ENCODE results near the gene POMT2.

Gene POMT2

GRCh38 chr14:77231721-77232120 lies 89.0 kb downstream of the POMT2 start:
- H2AFZ ChIP-seq (ENCODE audit: low read length), result no peak overlapping the region

GRCh38 chr14:77230914-77231313 lies 89.8 kb downstream of the POMT2 start:
- no peaks in the 10 kb centered on the region for H3F3A ChIP-seq (ENCODE audit: insufficient read depth, low read length)
- H3K79me2 ChIP-seq (ENCODE audit: insufficient read depth, low read length), result no peaks in the 10 kb centered on the region
- H3K4me1 ChIP-seq (ENCODE audit: insufficient read depth, low read length, severe bottlenecking), result no peaks in the 10 kb centered on the region
- no peak overlapping the region for H3K4me2 ChIP-seq (ENCODE audit: low read length)
- no peak overlapping the region for H3K4me3 ChIP-seq (ENCODE audit: low read depth, low read length, poor library complexity, severe bottlenecking)
- no peaks in the 10 kb centered on the region for H3K36me3 ChIP-seq (ENCODE audit: insufficient read depth, low read length)
- H3K9me3 ChIP-seq (ENCODE audit: low read length), result no peaks in the 10 kb centered on the region
- H3K9ac ChIP-seq (ENCODE audit: low read length), result no peak overlapping the region
- H2AFZ ChIP-seq (ENCODE audit: low read length), result no peak overlapping the region
- TF ChIP-seq EZH2 (IDR thresholded peaks at IDR 0.05; ENCODE audit: borderline replicate concordance, low read length) (no peak), CTCF (IDR thresholded peaks at IDR 0.05; ENCODE audit: low read length) (no peak)
- no peaks in the 10 kb centered on the region for H3K9me2 ChIP-seq (ENCODE audit: low read depth, low read length)
- H4K20me1 ChIP-seq (ENCODE audit: insufficient read depth, low read length), result no peaks in the 10 kb centered on the region
- no peak overlapping the region for H3K27ac ChIP-seq (ENCODE audit: low read depth, low read length, poor library complexity, severe bottlenecking)
- H3K27me3 ChIP-seq (ENCODE audit: insufficient read depth, low read length), result no peaks in the 10 kb centered on the region

More at GRCh38 chr14:77231721-77232120, 89.0 kb downstream of the POMT2 start:
- Histone ChIP-seq H3K36me3 (ENCODE audit: insufficient read depth, low read length) (no peaks in the 10 kb centered on the region), H3K4me3 (ENCODE audit: low read depth, low read length, poor library complexity, severe bottlenecking) (no peak overlapping the region), H3K9me2 (ENCODE audit: low read depth, low read length) (no peaks in the 10 kb centered on the region), H3K27ac (ENCODE audit: low read depth, low read length, poor library complexity, severe bottlenecking) (no peak overlapping the region), H3F3A (ENCODE audit: insufficient read depth, low read length) (no peaks in the 10 kb centered on the region), H4K20me1 (ENCODE audit: insufficient read depth, low read length) (no peaks in the 10 kb centered on the region), H3K27me3 (ENCODE audit: insufficient read depth, low read length) (no peaks in the 10 kb centered on the region), H3K9me3 (ENCODE audit: low read length) (no peaks in the 10 kb centered on the region), H3K4me2 (ENCODE audit: low read length) (no peak overlapping the region), H3K9ac (ENCODE audit: low read length) (no peak overlapping the region), H3K79me2 (ENCODE audit: insufficient read depth, low read length) (no peaks in the 10 kb centered on the region), H3K4me1 (ENCODE audit: insufficient read depth, low read length, severe bottlenecking) (no peaks in the 10 kb centered on the region)
- TF ChIP-seq CTCF (IDR thresholded peaks at IDR 0.05; ENCODE audit: low read length) (no peak), EZH2 (IDR thresholded peaks at IDR 0.05; ENCODE audit: borderline replicate concordance, low read length) (no peak)

- TF ChIP-seq CTCF (IDR thresholded peaks at IDR 0.05; ENCODE audit: low read length) (no peak), EZH2 (IDR thresholded peaks at IDR 0.05; ENCODE audit: borderline replicate concordance, low read length) (no peak)
Measured at GRCh38 chr14:77228056-77228455, 92.6 kb downstream of the POMT2 start.

More at GRCh38 chr14:77228056-77228455, 92.6 kb downstream of the POMT2 start:
- Histone ChIP-seq H3K36me3 (ENCODE audit: insufficient read depth, low read length) (no peaks in the 10 kb centered on the region), H3K9me2 (ENCODE audit: low read depth, low read length) (no peaks in the 10 kb centered on the region), H3K27ac (ENCODE audit: low read depth, low read length, poor library complexity, severe bottlenecking) (no peak overlapping the region), H2AFZ (ENCODE audit: low read length) (no peak overlapping the region), H3K27me3 (ENCODE audit: insufficient read depth, low read length) (no peaks in the 10 kb centered on the region), H4K20me1 (ENCODE audit: insufficient read depth, low read length) (no peaks in the 10 kb centered on the region), H3K4me2 (ENCODE audit: low read length) (no peak overlapping the region), H3K9ac (ENCODE audit: low read length) (no peak overlapping the region), H3K79me2 (ENCODE audit: insufficient read depth, low read length) (no peaks in the 10 kb centered on the region), H3F3A (ENCODE audit: insufficient read depth, low read length) (no peaks in the 10 kb centered on the region), H3K4me1 (ENCODE audit: insufficient read depth, low read length, severe bottlenecking) (no peaks in the 10 kb centered on the region), H3K9me3 (ENCODE audit: low read length) (no peaks in the 10 kb centered on the region), H3K4me3 (ENCODE audit: low read depth, low read length, poor library complexity, severe bottlenecking) (no peak overlapping the region)
